Stimulated activated CD8-positive, alpha-beta memory T cell treated with anti-CD3 and anti-CD28 coated beads, Interleukin-15, amount 100 ng/mL, for 1 hour (primary cell): Measurements from ENCODE around the gene ANK2.
"Not testable (repeated sequence)": the region's sequence is repeated elsewhere in the genome, so short reads cannot be mapped to it uniquely, and the experiment has no call there.

Experiments used
- DNase-seq: peaks from one replicate; pipeline ENCODE4 v3.0.0-alpha.2; 2020; ENCODE audit warnings: low read depth

The ANK2 gene

GRCh38 chr4:113052379-113052951, 3.0 kb downstream of the ANK2 start:
- no peak for DNase-seq

GRCh38 chr4:113053883-113054282, 4.4 kb downstream of the ANK2 start:
- no peak for DNase-seq

GRCh38 chr4:113056318-113056717, 6.9 kb downstream of the ANK2 start:
- DNase-seq = no peak

GRCh38 chr4:113057891-113058290, 8.4 kb downstream of the ANK2 start:
- no peak for DNase-seq

- no peak for DNase-seq
These were observed 10.2 kb downstream of the ANK2 start for GRCh38 chr4:113059449-113060182.

GRCh38 chr4:113060853-113061252, 11.4 kb downstream of the ANK2 start:
- DNase-seq = no peak

- DNase-seq = no peak
These were observed 14.8 kb downstream of the ANK2 start for GRCh38 chr4:113064244-113064643.

- DNase-seq = no peak
These were observed 16.2 kb downstream of the ANK2 start for GRCh38 chr4:113065629-113066028.

- not testable (repeated sequence) for DNase-seq
These were observed 19.3 kb downstream of the ANK2 start for GRCh38 chr4:113068771-113069170.

GRCh38 chr4:113069212-113069892, 19.9 kb downstream of the ANK2 start:
- no peak for DNase-seq

- no peak for DNase-seq
These were observed 21.3 kb downstream of the ANK2 start for GRCh38 chr4:113070755-113071154.

GRCh38 chr4:113071274-113071673, 21.8 kb downstream of the ANK2 start:
- DNase-seq = no peak

GRCh38 chr4:113071805-113072204, 22.4 kb downstream of the ANK2 start:
- no peak for DNase-seq

- DNase-seq = no peak
These were observed 24.1 kb downstream of the ANK2 start for GRCh38 chr4:113073451-113074005.

- no peak for DNase-seq
These were observed 28.1 kb downstream of the ANK2 start for GRCh38 chr4:113077575-113077974.

GRCh38 chr4:113078066-113078465, 28.6 kb downstream of the ANK2 start:
- no peak for DNase-seq

GRCh38 chr4:113080050-113080449, 30.6 kb downstream of the ANK2 start:
- DNase-seq = no peak

- no peak for DNase-seq
These were observed 31.2 kb downstream of the ANK2 start for GRCh38 chr4:113080624-113081023.

- DNase-seq = no peak
These were observed 33.9 kb downstream of the ANK2 start for GRCh38 chr4:113083346-113083745.

GRCh38 chr4:113086172-113086695, 36.8 kb downstream of the ANK2 start:
- no peak for DNase-seq

GRCh38 chr4:113088050-113088449, 38.6 kb downstream of the ANK2 start:
- no peak for DNase-seq

GRCh38 chr4:113090954-113091353, 41.5 kb downstream of the ANK2 start:
- no peak for DNase-seq

- DNase-seq = no peak
These were observed 44.9 kb downstream of the ANK2 start for GRCh38 chr4:113094331-113094730.
